SW480 (cell line): ENCODE data around the gene SYCE1.

Source experiments
- DNase-seq: peaks from one replicate; pipeline ENCODE4 v3.0.0-alpha.2; 2016; ENCODE audit warnings: low spot score

Gene SYCE1

GRCh38 chr10:133511907-133512528 lies 53.4 kb downstream of the SYCE1 start:
- DNase-seq: no peak

DNA sequence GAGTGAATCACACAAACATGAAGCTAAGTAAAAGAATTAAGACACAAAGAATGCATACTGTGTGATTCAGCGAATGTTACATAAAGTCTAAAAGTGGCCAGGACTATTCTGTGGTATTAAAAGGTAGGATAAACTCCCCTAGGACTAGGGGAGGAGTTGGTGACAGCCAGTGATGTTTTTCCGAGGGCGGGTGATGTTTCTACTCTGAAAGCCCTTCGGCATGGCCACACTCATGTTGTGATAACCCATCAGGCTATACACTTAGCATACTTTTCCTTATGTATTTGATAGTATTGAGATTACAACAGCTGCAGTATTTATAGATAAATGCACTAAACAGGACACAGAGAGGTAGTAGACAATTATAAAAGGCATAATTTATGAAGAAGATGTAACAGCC lies 54.0 kb downstream of the SYCE1 start:
- no peak for DNase-seq

DNA sequence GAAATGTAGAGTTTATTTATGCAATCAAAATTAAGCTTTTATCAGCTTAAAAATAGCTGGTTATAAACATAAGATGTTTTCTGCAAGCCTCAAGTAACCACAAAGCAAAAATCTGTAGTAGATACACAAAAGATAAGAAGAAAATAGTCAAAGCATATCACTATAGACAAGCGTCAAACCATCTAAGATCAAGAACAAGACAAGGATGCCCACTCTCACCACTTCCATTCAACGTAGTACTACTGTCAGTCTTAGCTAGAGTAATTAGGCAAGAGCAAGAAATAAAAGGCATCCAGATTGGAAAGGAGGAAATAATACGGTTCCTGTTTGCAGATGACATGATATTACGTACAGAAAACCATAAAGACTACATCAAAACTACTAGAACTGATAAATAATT lies 55.7 kb downstream of the SYCE1 start:
- DNase-seq: no peak
